GM12891 (cell line): ENCODE results near the gene LRP1B.

Experiments used
- POLR2A ChIP-seq: IDR thresholded peaks from 2 replicates; pipeline ENCODE4 v1.6.1; 2011; ENCODE audit warnings: low read depth, low read length, control low read depth
- POLR2AphosphoS5 ChIP-seq: IDR thresholded peaks from 2 replicates; pipeline ENCODE4 v1.6.1; 2011; ENCODE audit warnings: low read depth, low read length, control low read depth
- SPI1 ChIP-seq: IDR thresholded peaks from 2 replicates; pipeline ENCODE4 v1.6.1; 2011; ENCODE audit warnings: low read depth, low read length, control low read depth
- TAF1 ChIP-seq: IDR thresholded peaks from 2 replicates; pipeline ENCODE4 v1.6.1; 2011; ENCODE audit warnings: low read depth, low read length, control low read depth

DNA sequence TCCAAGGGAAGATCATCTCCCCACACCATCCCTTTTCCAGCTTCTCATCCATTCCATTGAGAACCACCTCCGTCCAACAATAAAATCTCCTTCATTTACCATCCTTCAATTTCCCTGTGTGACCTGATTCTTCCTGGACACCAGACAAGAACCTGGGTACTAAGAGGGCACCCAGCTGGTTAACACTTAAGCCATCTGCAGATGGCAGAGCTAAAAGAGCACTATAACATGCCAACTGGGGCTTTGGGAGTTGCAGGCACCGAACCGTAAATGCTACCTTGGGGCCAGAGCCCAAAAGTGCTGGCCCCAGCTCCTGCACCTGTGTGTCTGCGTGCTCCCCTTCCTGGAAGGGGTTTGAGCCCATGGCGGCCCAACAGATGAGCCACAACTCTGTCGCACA, 655.0 kb downstream of the LRP1B start:
- no peak for TF ChIP-seq POLR2AphosphoS5
- TF ChIP-seq POLR2A: no peak
- TF ChIP-seq TAF1: no peak
- no peak for TF ChIP-seq SPI1
